Suppressor macrophage treated with lipopolysaccharide for 4 hours (primary cell): Measurements from ENCODE around the gene TOP3B.

Experiments
- DNase-seq: peaks from one replicate; pipeline ENCODE4 v3.0.0-alpha.2; 2020

TOP3B gene

GRCh38 chr22:22009661-22010060, 27.1 kb upstream of the TOP3B start:
- peak; percentile 35 for DNase-seq

DNA sequence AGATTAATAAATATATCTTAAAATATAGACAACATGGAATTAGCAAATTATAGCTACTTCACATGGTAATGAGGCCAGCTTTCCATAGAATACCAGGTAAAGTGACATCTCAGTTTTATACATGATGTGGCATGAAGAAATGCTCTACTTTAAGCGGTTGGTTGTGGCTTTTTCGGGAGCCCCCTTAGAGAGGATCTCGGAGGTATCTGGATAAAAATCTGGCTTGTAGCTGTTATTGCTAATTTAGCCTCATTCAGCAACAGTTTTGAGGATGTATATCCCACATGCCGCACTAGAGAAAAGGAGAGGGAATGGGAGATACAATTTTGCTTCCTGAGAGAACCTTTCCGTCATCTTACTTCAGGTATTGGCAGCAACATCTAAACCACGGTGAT, 24.0 kb upstream of the TOP3B start:
- no peak for DNase-seq

GRCh38 chr22:22005945-22006595, 23.5 kb upstream of the TOP3B start:
- no peak for DNase-seq

- DNase-seq: no peak
Observed at GRCh38 chr22:22003233-22003632, 20.6 kb upstream of the TOP3B start.

- no peak for DNase-seq
Observed at GRCh38 chr22:22002526-22003055, 20.0 kb upstream of the TOP3B start.

DNA sequence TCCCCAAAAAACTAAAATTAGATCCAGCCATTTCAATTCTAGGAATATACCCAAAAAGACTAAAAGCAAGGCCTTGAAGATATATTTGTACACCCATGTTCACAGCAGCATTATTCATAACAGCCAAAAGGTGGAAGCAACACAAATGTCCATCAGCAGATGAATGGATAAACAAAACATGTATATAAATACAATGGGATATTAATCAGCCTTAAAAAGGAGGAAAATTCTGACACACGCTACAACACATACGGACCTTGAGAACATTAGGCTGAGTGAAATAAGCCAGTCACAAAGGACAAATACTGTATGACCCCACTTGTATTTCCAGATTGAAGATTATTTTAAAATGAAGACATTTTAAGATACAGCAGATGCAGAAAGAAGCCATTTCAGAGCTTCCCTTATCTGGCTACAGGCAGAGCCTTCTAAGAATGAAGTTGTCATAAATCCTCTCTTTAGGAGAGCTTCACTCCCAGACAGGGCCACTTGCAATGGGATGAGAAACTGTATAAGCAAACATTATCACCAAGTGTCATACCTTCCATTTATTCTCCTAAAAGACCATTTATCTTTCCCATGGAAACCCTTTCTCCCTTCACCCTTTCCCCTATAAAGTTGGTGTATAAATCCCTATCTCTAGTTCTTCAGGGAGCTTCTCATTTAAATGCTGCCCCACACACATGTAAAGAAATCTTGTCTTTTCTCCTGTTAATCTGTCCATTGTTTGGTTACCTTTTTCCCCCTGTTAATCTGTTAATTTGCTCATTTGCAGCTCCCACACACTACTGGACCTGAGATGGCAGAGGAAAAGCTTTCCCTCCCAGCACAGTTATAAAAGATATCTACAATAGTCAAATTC, 19.3 kb upstream of the TOP3B start:
- DNase-seq: no peak

DNA sequence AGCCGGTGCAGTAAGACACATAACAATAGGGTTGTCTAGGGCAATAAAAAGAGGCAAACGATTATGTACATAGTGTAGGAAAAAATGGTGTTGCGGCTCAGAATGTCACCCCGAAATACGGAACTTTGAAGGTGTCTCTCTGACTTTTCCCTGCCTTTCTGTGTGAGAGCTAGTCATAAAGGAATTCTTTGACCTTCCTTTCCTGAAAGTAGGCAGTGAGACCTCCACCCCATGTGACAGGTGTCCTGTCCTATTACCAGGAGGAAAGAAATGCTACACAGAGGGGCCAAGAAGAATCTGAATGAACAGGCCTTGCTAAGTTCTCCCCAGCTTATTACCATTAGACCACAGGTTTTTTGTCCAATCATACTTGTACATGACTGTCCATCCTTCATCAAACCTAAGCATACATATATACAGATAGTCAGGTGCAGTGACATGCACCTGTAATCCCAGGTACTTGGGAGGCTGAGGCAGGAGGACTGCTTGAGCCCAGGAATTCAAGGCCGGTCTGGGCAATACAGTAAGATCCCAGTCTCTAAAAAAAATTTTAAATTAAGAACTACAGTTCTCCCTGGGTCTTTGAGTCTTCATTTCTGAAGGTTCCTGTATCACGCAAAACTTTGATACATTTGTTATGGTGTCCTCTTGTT, 16.1 kb upstream of the TOP3B start:
- no peak for DNase-seq

GRCh38 chr22:21996175-21996720, 13.7 kb upstream of the TOP3B start:
- no peak for DNase-seq

- no peak for DNase-seq
Observed at GRCh38 chr22:21995660-21996059, 13.1 kb upstream of the TOP3B start.

GRCh38 chr22:21994881-21995444, 12.4 kb upstream of the TOP3B start:
- no peak for DNase-seq

DNA sequence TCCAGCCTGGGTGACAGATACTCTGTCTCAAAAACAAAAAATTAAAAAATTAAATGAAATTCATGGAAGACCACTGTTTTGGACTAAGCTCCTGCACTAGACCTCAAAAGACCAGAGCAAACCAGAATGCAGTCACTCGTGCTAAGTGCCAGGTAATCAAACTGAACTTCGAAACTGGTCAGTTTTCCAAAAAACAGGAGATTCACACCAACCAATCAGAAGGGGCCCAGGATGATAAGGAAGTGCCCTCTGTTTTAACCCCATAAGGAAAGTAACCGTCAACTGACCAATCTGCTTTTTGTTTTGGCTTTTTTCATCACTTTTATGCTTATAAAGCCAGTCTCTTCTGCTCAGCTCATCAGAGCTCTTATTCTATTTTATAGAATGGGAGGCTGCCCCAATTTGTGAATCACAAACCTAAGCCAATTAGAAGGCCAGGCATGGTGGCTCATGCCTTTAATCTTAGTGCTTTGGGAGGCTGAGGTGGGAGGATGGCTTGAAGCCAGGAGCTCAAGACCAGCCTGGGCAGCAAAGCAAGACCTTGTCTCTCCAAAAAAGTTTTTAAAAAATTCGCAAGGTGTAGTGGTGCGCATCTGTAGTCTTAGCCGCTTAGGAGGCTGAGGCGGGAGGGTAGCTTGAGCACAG, 10.1 kb upstream of the TOP3B start:
- no peak for DNase-seq

- no peak for DNase-seq
Observed at GRCh38 chr22:21991774-21992173, 9.2 kb upstream of the TOP3B start.

DNA sequence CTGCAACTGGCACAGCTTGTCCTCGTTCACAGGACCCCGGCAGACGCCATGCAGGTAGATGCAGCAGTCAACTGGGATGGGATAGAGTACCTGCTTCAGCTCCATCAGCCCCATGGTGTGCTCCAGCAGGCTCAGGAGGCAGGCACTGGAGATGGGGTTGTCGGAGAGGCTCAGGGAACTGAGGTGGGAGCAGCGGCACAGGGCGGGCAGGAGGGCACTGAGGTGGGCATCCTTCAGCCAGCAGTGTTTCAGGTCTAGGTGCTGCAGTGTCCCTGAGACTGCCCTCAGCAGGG, 8.7 kb upstream of the TOP3B start:
- DNase-seq: no peak

- no peak for DNase-seq
Observed at GRCh38 chr22:21990445-21991303, 8.1 kb upstream of the TOP3B start.

- DNase-seq: no peak
Observed at GRCh38 chr22:21989049-21989448, 6.5 kb upstream of the TOP3B start.

DNA sequence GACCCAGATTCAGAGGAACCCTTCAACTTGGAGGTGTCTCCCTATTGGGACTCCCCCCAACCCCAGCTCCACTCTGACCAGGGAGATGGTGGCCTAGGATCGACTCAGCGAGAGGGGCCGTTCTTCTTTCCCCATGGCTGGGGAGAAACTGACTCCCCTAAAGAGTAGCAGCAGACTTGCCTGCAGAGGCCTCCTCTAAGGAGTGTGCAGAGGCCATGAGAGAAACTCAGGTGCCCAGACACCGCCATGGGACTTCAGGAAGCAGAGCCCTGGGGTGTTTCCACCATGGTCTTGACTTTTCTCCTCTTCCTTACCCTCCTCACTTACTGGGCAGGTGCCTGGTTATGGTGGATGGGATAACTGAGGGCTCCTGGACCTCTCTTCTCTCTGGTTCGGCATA, 2.6 kb upstream of the TOP3B start:
- DNase-seq: no peak

GRCh38 chr22:21984793-21985192, 2.2 kb upstream of the TOP3B start:
- peak; percentile 30 for DNase-seq

DNA sequence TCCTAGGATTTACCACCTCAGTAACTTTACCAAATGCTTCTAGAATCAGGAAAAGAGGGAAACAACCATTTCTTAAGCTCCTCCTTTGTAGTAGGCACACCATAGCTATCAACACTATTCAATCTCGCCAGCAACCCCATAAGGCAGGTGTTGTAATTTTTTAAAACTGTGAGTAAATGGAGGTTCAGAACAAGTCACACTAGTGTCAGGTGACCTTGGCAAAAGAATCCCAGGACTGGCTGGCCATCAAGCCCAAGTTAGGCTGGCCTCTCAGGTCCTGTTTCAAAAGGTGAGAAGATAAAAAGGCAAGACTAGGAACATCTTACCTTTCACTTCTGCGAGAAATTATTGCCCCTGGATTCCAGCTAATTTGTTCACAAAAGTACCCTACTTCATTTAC, 713 bp downstream of the TOP3B start:
- no peak for DNase-seq

DNA sequence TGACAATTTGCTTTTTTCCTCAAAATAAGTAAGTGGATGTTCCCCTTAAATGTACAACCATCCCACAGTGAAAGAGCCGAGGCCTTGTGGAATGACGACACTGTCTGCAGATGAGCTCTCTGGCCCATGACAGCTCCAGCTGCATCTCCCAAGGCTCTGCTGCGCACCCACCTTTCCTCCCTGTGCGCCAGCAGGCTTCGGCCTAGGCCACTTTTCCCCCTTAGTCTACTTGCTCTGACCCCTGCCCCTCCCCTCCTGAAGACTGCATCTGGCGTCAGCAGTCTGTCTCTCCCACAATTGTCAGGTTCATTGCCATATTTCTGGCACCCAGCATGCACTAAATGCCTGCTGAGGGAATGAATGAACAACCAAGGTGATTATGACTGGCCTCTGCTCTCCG, 2.0 kb downstream of the TOP3B start:
- DNase-seq: no peak

DNA sequence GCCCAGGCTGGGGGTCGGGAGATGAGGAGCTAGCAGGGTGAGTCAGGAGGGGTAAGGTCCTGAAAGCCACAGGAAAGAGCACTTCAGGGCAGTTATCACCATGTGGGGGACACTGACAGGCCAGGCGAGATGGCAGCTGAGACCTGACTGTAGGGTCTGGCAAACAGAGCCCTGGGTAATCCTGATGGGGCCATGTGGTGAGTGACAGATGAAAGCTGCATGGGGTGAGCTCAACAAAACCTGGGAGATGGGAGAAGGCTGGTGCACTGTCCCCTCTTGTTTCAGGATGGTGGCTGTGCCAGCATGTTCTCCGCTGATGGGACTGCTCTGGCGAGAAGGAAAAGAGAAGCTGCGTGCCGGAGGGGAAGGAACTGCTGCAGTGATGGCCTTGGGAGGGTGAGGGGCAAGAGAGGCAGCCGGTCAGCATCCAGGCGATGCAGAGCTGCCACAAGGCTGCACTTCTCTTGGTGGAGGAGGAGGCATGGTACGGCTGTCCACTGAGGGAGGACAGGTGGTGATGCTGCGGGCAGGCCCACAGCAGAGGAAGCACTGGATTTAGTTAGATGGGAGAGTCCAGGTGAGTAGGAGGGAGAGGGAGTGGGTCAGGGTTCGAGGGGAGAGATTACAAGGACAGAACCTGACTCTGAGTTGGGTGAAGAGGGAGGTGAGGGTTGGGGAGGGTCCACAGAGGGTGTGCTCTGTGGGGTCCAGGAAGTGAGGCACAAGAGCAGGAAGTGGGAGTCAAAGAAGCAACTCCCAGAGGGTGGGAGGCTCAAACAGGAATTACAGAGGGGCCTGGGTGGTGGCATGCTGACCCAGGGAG, 3.8 kb downstream of the TOP3B start:
- no peak for DNase-seq

DNA sequence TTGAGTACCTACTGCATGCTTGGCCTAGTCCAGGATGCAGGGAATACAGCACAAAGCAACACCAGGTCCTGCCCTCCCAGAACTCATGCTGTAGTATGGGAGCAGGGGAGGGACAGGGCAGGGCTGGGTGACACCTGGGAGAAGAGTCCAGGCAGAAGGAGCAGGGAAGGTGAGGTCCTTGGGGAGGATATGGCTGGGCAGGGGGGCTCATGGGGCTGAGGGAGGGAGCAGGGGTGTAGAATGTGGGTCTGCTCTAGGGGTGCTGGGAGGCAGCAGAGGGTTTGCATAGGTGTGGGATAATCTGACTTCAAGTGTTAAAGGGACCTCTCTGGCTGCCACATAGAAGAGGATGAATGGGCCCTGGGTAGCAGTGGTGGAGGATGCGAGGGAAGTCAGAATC, 4.8 kb downstream of the TOP3B start:
- DNase-seq: no peak
